ENCODE results near the gene PRAMEF12.
"Not testable (repeated sequence)": the region's sequence is repeated elsewhere in the genome, so short reads cannot be mapped to it uniquely, and the experiment has no call there.

The PRAMEF12 gene

GRCh38 chr1:12799730-12800129 lies 26.2 kb downstream of the PRAMEF12 start:
- DNase-seq (ENCODE audit: extremely low read depth, insufficient read length) = no peak
- Histone ChIP-seq H3K36me3 (ENCODE audit: control insufficient read depth, insufficient read depth, low read length) (no peaks in the 10 kb centered on the region), H3K27me3 (replicated peaks; ENCODE audit: control insufficient read depth, insufficient read depth, low read length) (no peaks in the 10 kb centered on the region), H3K4me3 (replicated peaks; ENCODE audit: low read depth, low read length) (no peak overlapping the region)
- no peak for TF ChIP-seq CTCF (IDR thresholded peaks at IDR 0.05; ENCODE audit: insufficient read depth, low read length, poor library complexity, severe bottlenecking)

DNA sequence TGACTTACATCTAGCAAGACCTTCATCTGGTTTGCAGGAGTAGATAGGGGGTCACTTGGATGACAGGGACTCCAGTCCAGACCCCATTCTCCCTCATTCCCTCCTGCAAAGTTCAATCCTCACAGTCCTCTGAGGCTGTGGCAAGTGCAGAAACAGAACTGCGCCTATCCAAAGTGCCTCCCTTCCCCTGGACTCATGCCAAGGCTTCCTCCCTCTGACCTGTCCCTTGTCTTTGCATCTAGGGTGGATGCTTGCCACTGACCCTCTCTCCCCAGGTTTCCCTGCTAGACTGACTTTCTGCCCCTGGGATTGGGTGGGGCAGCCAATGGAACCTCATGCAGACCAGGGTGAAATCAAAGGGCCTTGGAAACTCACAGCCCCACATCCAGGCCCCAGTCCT lies 36.4 kb downstream of the PRAMEF12 start:
- no peak for TF ChIP-seq CTCF (IDR thresholded peaks at IDR 0.05; ENCODE audit: insufficient read depth, low read length, poor library complexity, severe bottlenecking)
- Histone ChIP-seq H3K4me3 (replicated peaks; ENCODE audit: low read depth, low read length) (no peak overlapping the region), H3K36me3 (ENCODE audit: control insufficient read depth, insufficient read depth, low read length) (no peaks in the 10 kb centered on the region), H3K27me3 (replicated peaks; ENCODE audit: control insufficient read depth, insufficient read depth, low read length) (no peaks in the 10 kb centered on the region; the same call in 1 of the 2 replicates)
- no peak for DNase-seq (ENCODE audit: extremely low read depth, insufficient read length)

DNA sequence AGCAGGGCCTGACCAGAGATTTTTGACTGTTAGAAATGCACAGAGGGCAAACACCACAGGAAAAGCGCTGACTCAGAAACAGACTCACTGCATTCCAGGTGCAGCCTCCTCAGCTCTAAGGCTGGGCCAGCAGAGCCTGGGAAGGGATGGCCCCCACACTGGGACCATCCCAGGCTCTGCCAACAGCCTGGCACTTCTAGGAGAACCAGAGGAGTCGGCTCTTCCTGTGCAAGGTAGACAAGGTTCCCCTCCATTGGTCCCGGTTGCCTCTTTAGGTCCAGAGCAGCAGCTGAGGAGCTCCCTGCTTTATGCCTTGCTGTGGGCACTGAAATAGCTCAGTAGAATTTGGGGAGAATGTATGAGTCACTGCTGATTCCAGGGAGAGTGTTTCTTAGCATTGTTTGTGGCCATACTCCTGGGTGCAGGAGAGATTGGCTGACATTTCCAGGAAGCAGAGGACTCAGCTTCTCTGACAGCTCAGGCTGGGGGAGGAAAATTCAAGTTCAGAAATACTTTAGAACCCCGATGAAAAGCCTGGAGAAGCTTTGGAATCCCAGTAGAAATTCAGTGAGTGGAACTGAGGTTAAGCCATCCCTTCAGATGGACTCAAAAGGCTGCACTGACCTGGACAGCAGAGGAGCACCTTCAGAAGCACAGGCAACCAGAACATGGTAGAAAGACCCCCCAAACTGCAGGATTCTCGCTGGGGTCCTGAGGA lies 37.3 kb downstream of the PRAMEF12 start:
- no peak for DNase-seq (ENCODE audit: extremely low read depth, insufficient read length)
- Histone ChIP-seq H3K4me3 (replicated peaks; ENCODE audit: low read depth, low read length) (no peak overlapping the region), H3K27me3 (replicated peaks; ENCODE audit: control insufficient read depth, insufficient read depth, low read length) (no peaks in the 10 kb centered on the region; the same call in 1 of the 2 replicates), H3K36me3 (ENCODE audit: control insufficient read depth, insufficient read depth, low read length) (no peaks in the 10 kb centered on the region)
- no peak for TF ChIP-seq CTCF (IDR thresholded peaks at IDR 0.05; ENCODE audit: insufficient read depth, low read length, poor library complexity, severe bottlenecking)

GRCh38 chr1:12811409-12811784 lies 37.9 kb downstream of the PRAMEF12 start:
- TF ChIP-seq CTCF (IDR thresholded peaks at IDR 0.05; ENCODE audit: insufficient read depth, low read length, poor library complexity, severe bottlenecking) = no peak
- Histone ChIP-seq H3K4me3 (replicated peaks; ENCODE audit: low read depth, low read length) (no peak overlapping the region), H3K36me3 (ENCODE audit: control insufficient read depth, insufficient read depth, low read length) (no peaks in the 10 kb centered on the region), H3K27me3 (replicated peaks; ENCODE audit: control insufficient read depth, insufficient read depth, low read length) (no peaks in the 10 kb centered on the region; the same call in 1 of the 2 replicates)
- DNase-seq (ENCODE audit: extremely low read depth, insufficient read length) = no peak

- DNase-seq (ENCODE audit: extremely low read depth, insufficient read length); H3K4me3 ChIP-seq (replicated peaks; ENCODE audit: low read depth, low read length): not testable (repeated sequence)
Measured at GRCh38 chr1:12819061-12819460, 45.5 kb downstream of the PRAMEF12 start.

More at GRCh38 chr1:12819061-12819460, 45.5 kb downstream of the PRAMEF12 start:
- not testable (repeated sequence) for H3K36me3 ChIP-seq (ENCODE audit: control insufficient read depth, insufficient read depth, low read length); H3K27me3 ChIP-seq (replicated peaks; ENCODE audit: control insufficient read depth, insufficient read depth, low read length)

Data from GM06990 (cell line).